SH-SY5Y (cell line): Measurements from ENCODE around the gene SIX2.

Experiments used
- GATA2 ChIP-seq: IDR thresholded peaks from 2 replicates; pipeline ENCODE4 v1.6.1; 2011; ENCODE audit warnings: mild to moderate bottlenecking, low read depth, low read length
- GATA3 ChIP-seq: IDR thresholded peaks from 2 replicates; pipeline ENCODE4 v1.6.1; 2011; ENCODE audit warnings: low read depth, mild to moderate bottlenecking, low read length, moderate library complexity

GRCh38 chr2:45005261-45006002 lies 3.8 kb downstream of the SIX2 start:
- TF ChIP-seq GATA3 (no peak), GATA2 (no peak)
